GM12873 (cell line): Measurements from ENCODE around the gene MYO5C.

Source experiments
- TF ChIP-seq, protein P1 (sequence below): IDR thresholded peaks from 2 replicates; pipeline ENCODE4 v1.5.1; 2012; ENCODE audit warnings: low read depth, mild to moderate bottlenecking, moderate library complexity, low read length, control low read depth; ENCODE audit not compliant: insufficient read depth; ENCODE audit errors: missing control alignments

The MYO5C gene

DNA sequence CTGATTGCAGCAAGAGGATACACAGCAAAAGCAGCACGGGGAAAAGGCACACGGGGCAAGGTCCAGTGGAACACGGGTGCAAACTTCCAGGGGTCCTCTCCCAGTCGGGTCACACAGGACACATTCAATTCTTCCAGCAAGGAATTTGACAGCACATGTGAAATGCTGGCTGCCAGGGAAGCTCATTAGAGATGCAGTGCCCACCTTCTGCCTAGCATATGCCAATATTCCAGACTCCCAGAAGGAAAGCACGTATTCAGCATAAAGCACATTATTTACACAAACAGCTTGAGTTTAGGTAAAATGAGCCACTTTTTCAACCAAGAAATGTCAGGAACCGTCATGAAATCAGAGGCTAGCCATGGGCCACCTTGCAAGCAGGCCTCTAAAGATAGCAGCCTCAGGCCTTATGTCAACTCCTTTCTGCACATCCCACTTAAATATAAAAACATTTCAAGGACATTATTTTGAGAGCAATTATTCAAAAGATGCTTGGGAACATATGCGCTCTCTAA is 19.3 kb downstream of the MYO5C start:
- TF ChIP-seq, protein P1, sequence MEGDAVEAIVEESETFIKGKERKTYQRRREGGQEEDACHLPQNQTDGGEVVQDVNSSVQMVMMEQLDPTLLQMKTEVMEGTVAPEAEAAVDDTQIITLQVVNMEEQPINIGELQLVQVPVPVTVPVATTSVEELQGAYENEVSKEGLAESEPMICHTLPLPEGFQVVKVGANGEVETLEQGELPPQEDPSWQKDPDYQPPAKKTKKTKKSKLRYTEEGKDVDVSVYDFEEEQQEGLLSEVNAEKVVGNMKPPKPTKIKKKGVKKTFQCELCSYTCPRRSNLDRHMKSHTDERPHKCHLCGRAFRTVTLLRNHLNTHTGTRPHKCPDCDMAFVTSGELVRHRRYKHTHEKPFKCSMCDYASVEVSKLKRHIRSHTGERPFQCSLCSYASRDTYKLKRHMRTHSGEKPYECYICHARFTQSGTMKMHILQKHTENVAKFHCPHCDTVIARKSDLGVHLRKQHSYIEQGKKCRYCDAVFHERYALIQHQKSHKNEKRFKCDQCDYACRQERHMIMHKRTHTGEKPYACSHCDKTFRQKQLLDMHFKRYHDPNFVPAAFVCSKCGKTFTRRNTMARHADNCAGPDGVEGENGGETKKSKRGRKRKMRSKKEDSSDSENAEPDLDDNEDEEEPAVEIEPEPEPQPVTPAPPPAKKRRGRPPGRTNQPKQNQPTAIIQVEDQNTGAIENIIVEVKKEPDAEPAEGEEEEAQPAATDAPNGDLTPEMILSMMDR = no peak

DNA sequence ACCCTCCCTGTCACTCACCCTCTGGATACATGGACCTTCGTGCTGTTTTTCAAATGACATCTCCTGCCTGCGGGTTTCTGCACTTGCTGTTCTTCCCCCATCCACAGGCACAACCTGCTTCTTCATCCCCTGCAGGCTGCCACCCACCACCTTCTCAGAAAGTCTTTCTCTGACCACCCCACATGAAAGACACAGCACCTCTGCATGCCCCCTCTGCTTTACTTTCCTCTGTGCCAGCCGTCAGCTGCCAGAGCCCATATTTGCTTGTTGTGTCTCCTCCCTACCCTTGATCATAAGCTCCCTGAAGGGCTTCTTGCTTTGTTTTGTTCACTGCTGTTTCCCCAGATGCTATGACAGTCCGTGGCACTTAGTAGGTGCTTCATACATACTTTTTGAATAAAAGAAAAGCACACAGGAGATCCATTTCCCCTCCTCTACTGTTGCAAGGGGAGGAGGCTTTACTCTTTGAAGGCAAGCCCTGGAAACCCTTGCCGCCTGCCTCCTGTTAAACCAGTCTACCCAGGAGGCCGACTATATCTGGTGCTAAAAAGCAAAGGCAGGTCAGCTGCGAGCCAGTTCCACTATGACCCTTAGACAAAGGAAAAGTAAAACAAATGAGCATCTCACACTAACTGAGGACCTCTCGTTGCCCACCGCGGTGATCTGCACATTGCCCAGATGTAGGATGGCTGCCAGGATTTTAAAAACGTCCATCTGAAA is 31.9 kb downstream of the MYO5C start:
- TF ChIP-seq, protein P1 = no peak

DNA sequence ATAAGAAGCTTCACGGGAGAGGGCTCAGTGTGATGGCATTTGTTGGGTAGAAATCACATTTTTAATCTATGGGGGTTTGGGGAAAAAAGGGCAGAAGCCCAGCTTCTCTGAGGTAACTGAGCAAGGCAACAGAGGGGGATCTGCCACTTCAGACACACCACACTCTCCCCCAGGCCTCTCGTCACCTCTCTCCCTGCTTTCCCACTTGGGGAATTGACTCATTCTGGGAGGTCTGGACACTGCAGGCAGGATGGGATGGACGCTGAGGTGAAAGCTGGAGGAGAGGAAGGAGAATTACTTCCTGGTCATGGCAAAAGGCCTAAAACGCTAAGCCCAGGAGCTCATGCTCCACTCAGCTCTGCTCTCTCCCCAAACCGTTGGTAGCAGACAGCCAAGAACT is 33.2 kb downstream of the MYO5C start:
- TF ChIP-seq, protein P1 = no peak

DNA sequence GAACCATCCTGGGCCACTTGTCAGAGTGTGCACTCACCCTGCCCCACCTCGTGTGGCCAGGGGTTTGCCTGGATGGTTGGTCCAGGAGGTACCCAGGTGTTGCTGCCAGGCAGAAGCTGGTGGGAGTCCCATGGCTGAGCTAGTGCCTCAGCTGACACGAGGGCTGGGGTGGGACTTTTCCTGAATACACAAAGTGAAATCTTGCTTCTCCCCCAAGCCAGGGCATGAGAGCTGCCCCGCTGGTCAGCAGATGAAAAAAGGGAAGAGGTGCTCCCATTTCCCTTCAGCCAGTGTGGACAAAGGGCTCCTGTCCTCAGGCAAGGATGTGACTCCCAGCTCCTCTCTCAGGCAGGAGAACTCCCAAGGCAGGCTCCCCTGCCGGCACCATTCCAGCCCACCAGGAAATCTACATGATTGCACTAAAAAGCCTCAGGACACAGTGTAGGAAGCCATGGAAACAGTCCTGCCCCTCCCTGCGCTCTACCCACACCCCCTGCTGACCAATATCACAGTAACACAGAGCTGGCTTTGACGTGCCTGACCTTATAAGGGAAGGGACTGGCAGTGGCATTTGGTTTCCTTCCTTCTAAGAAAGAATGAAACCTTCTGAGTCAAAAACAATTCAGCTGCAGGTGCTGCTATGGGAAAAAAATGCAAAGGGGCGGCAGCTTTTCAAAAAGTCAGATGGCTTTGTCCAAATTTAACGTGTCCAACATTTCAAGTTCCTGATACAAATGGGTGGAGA is 33.9 kb downstream of the MYO5C start:
- TF ChIP-seq, protein P1 = peak; percentile 16

DNA sequence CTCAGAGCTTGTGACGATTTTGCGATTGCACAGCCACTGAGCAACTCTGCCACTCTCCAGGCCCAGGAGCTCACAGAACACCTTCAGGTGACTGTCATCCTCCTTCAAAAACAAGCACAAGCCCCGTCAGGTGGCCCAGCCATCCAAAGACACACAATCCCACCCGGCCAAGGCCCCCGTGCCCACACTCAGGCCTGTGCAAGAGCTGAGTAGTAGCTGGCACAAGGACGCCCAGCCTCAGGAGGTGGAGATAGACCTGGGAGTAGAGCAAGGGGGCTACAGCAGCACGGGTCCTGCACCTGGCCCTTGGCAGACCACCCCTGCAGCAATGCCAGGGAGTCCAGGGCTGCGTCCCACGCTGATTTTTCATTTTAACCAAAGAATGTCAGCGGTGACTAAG is 34.6 kb downstream of the MYO5C start:
- TF ChIP-seq, protein P1 = no peak

DNA sequence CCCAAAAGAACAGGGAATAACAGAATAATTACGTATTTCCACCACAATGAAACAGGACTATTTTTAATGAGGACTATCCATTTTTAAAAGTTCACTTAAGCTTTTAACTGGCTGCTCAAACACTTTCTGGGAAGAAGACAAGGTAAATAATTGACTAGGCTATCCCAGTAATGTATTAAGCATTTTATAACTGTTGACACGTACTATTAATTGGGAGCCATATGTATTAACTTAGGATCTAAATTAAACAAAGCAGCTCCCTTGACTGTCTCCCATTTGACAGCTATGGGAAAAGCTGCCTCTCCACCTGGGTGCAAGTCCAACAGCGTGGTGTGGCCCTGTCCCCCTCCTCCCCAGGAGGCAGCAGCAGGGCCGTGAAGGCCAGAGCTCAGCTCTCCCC is 36.1 kb downstream of the MYO5C start:
- TF ChIP-seq, protein P1 = no peak

DNA sequence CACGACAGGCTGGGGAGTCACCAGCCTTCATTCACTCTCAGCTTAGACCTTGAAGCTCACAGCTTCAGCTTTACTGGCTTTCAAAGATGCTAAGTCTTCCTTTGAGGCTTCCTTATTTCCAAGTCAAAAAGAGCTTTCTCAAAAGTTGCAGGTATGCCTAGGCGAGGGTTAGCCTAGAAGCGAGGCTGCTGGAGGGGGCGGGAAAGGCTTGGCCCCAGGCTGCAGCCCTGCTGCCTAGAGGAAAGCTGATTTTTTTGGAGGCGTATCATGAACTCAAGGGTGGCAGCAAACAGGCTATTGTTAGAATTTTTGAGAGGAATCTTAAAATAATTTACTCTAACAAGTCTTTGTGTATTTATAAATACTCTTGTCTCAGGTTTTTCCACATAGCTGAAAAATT is 37.1 kb downstream of the MYO5C start:
- TF ChIP-seq, protein P1 = no peak
